Prostate gland (tissue), 2 donors: ENCODE data around the gene RBM6. TPM values are rescaled to one million over a fixed set of nuclear protein-coding genes. Genes with fewer than 3 reads are reported as not detected.
A peak's percentile ranks its signal among the peaks of the same experiment; 100 is the strongest.
"Not testable (repeated sequence)": the region's sequence is repeated elsewhere in the genome, so short reads cannot be mapped to it uniquely, and the experiment has no call there.

ENCODE experiments used
- DNase-seq: peaks from one replicate; pipeline ENCODE4 v3.0.0-alpha.2; 2019; ENCODE audit warnings: low spot score
- H3K27ac ChIP-seq, 2 donors: fragments of 200-600 bp; sonication (generic); 2 replicates each; pipeline ENCODE4 v1.5.1; 2017 to 2019
- H3K27me3 ChIP-seq: fragments of 200-600 bp; sonication (generic); replicated peaks from 2 replicates; pipeline ENCODE4 v1.5.1; 2019; ENCODE audit not compliant: insufficient read depth
- H3K36me3 ChIP-seq, 2 donors: fragments of 200-600 bp; sonication (generic); 1 replicate in 1 of 2; 2 replicates in 1 of 2; pipeline versions ENCODE4 v1.5.1 to v1.8.1; 2017 to 2019
- H3K4me1 ChIP-seq: fragments of 200-600 bp; sonication (generic); replicated peaks from 2 replicates; pipeline ENCODE4 v1.5.1; 2019
- H3K4me3 ChIP-seq, 2 donors: fragments of 200-600 bp; sonication (generic); 2 replicates each; pipeline ENCODE4 v1.5.1; 2017 to 2019
- H3K9me3 ChIP-seq: fragments of 200-600 bp; sonication (generic); 2 replicates; pipeline ENCODE4 v1.5.1; 2017
- CTCF ChIP-seq, 4 experiments: fragments of 200-600 bp in 2 of 4; fragments of 450-650 bp in 2 of 4; sonication (generic) in 2 of 4; IDR thresholded peaks; 1 replicate in 3 of 4; 2 replicates in 1 of 4; pipeline ENCODE4 v1.5.1; 2016 to 2019; ENCODE audit warnings: antibody characterized with exemption in 4 of 4, mild to moderate bottlenecking in 2 of 4, moderate library complexity in 2 of 4
- POLR2A ChIP-seq: fragments of 450-650 bp; IDR thresholded peaks from one replicate; pipeline ENCODE4 v1.6.1; 2016; ENCODE audit warnings: antibody characterized with exemption, mild to moderate bottlenecking
- POLR2AphosphoS5 ChIP-seq: sonication (generic); formaldehyde crosslinking; IDR thresholded peaks from one replicate; pipeline ENCODE4 v1.6.1; 2017; ENCODE audit warnings: antibody characterized with exemption
- WGBS: methylation state at CpG from one replicate; pipeline ENCODE4 v1.1.5; 2018; 5-methylcytosine and 5-hydroxymethylcytosine counted together
- intact Hi-C: fragments of 100-400 bp; cut with DNase I; formaldehyde crosslinking; loops from one replicate; pipeline ENCODE4 v1.14.2; 2022
- total RNA-seq, 2 donors: library from RNA; depleted of rRNA; stranded (reverse); fragments of >200 nt; gene quantifications; one replicate each; pipeline ENCODE4 v1.1.0, GENCODE V29; 2016

The RBM6 gene
- total RNA-seq, 2 donors from 2014 or later = 53.1 to 176 TPM

GRCh38 chr3:49903451-49904424, 36.2 kb upstream of the RBM6 start, which contains the start of gene MST1R:
TSS of gene MST1R (minus strand) at chr3:49903873. CDS start at chr3:49903609, 264 bp downstream.
- intact Hi-C loops = loop anchor here (2.0 kb wide), 1 partner anchor 101 kb away; the partner anchor contains the start of gene INKA1
- DNase-seq = peak; percentile 74
- 42% methylated on average over 52 of the region's 65 CpGs for WGBS
- Histone ChIP-seq H3K36me3 (no peaks in the 10 kb centered on the region), H3K4me3 (peak within 1 kb of the TSS; percentile 7 to 17), H3K27ac (peak within 1 kb of the TSS in 1 of 2 donors; percentile 10), H3K9me3 (no peaks in the 10 kb centered on the region), H3K4me1 (peaks cover 6% of the 10 kb centered on the region), H3K27me3 (no peaks in the 10 kb centered on the region)
- TF ChIP-seq CTCF (IDR thresholded peaks at IDR 0.05) (peak in 1 of 4 experiments; percentile 33), POLR2A (peak; percentile 76), POLR2AphosphoS5 (peak; percentile 60)

GRCh38 chr3:49904448-49904847, 35.5 kb upstream of the RBM6 start:
- not testable (repeated sequence) for H3K27me3 ChIP-seq, H3K36me3 ChIP-seq, DNase-seq, H3K4me1 ChIP-seq, H3K4me3 ChIP-seq, H3K27ac ChIP-seq, H3K9me3 ChIP-seq
- intact Hi-C loops = loop anchor here (2.0 kb wide), 1 partner anchor 102 kb away; the partner anchor contains the start of gene INKA1
- WGBS = 93% methylated on average over 13 of the region's 13 CpGs

- TF ChIP-seq POLR2A (no peak), POLR2AphosphoS5 (peak; percentile 27), CTCF (IDR thresholded peaks at IDR 0.05) (peak; percentile 14 to 84 (median 57))
- H3K27ac ChIP-seq = peak overlapping the region; percentile 46 to 58
- intact Hi-C loops = loop anchor here (5.0 kb wide), 2 partner anchors 49 to 204 kb away; partner anchors contain the start of gene TRAIP
- 11% methylated on average over 15 of the region's 15 CpGs for WGBS
- H3K36me3 ChIP-seq = peaks cover 0 to 4% of the 10 kb centered on the region in 2 donors
- H3K9me3 ChIP-seq = no peaks in the 10 kb centered on the region
- H3K4me3 ChIP-seq = peak overlapping the region in 1 of 2 donors; percentile 15
- peak; percentile 40 for DNase-seq
- H3K4me1 ChIP-seq = peaks cover 2% of the 10 kb centered on the region
- H3K27me3 ChIP-seq = no peaks in the 10 kb centered on the region
Observed at GRCh38 chr3:49906073-49906743, 33.7 kb upstream of the RBM6 start.

DNA sequence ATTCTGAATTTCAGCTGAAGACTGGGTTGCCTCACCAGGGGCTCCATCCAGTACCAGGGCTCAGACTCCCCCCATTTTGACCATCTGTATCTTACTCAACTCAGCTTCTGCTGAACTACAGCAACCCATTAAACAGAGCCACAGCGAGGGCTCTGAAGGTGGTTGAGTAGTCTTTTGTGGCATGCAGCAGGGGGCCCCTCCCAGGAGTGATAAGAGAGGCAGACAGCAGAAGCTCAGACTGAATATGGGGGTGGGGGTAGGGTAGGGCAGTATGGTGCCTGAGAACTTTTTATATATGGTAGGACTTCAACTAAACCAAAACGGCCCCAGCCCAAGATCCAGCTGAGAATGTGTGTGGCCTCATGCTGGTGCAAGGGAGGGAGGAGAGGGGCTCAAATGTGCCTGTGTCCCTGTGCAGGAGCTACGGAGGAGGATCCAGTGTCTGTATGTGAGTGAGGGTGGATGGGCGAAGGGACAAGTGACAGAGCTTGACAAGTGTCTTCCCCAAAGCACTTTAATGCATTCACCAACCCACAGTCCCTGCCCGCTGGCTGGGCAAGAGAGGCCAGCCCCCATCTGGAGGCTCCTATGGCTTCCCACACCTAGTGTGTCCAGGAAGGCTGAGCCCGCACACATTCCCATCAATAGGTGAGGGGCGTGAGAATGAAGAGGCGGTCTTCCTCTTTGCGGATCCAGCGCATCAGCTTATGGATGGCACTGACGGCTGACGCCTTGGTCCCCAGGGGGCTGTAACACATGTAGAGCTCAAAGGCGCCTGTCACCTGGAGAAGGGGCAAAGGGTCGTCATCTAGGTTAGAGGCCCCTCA, 31.4 kb upstream of the RBM6 start:
- Histone ChIP-seq H3K9me3 (no peaks in the 10 kb centered on the region), H3K36me3 (peaks cover 0 to 4% of the 10 kb centered on the region in 2 donors), H3K27me3 (no peaks in the 10 kb centered on the region), H3K27ac (no peak overlapping the region), H3K4me1 (peaks cover 2% of the 10 kb centered on the region), H3K4me3 (no peak overlapping the region)
- intact Hi-C loops = loop anchor here (5.0 kb wide), 2 partner anchors 51 to 206 kb away; partner anchors contain the start of gene TRAIP
- DNase-seq = no peak
- TF ChIP-seq POLR2AphosphoS5 = no peak
- TF ChIP-seq POLR2A = no peak
- no peak for TF ChIP-seq CTCF (IDR thresholded peaks at IDR 0.05)
- 90% methylated on average over 14 of the region's 14 CpGs for whole genome bisulfite sequencing
